Stomach (tissue), 4 donors: Measurements from ENCODE around the gene RPS25.
A peak's percentile ranks its signal among the peaks of the same experiment; 100 is the strongest.

Experiments used
- EP300 ChIP-seq: sonication (generic); formaldehyde crosslinking; IDR thresholded peaks from one replicate; pipeline ENCODE4 v1.6.1; 2017; ENCODE audit warnings: antibody characterized with exemption
- POLR2A ChIP-seq, 4 donors: fragments of 450-650 bp; IDR thresholded peaks; one replicate each; pipeline ENCODE4 v1.6.1; 2016; ENCODE audit warnings: antibody characterized with exemption in 4 of 4, control low read depth in 2 of 4, mild to moderate bottlenecking in 1 of 4, moderate library complexity in 1 of 4
- POLR2AphosphoS5 ChIP-seq, 3 donors: sonication (generic); formaldehyde crosslinking; IDR thresholded peaks; one replicate each; pipeline ENCODE4 v1.6.1; 2016; ENCODE audit warnings: antibody characterized with exemption in 3 of 3
- TF ChIP-seq, protein P1 (sequence below), 7 experiments: fragments of 450-650 bp in 4 of 7; fragments of 200-600 bp in 3 of 7; sonication (generic) in 3 of 7; IDR thresholded peaks; one replicate each; pipeline ENCODE4 v1.5.1; 2016 to 2019; ENCODE audit warnings: antibody characterized with exemption in 7 of 7, control low read depth in 2 of 7, mild to moderate bottlenecking in 1 of 7

DNA sequence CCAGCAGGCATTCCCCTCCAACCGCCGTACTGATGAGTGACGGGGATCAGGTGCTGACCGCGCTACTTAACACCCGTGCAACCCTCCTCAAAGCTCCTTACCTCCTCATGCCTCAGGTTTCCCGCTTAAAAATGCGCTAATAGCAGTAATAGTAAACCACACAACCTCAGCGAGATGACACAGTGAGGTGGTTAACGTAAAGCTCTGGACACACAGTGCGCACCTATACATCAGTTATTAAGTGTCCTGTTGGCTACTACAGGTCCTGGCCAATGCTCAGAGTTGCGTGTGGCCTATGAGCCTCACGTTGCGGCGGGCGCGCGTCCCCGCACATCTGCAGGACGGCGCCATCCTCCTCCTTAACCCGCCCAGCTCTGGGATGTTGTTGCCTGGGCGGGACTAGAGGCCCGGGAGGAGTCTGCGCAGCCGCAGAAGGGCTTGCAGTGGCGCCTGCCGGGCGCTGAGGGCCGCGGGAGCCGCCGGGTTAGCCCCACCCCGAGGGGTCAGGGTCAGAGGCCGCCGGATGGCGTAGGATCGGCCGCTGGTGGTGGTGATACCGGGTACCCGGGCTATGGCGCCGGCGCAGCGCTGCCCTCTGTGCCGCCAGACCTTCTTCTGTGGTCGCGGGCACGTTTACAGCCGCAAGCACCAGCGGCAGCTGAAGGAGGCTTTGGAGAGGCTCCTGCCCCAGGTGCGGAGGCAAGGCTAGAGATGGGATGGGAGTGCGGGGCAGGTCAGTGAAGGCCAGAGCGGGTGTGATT, 20.3 kb downstream of the RPS25 start, which contains the start of gene CENATAC:
- TF ChIP-seq, protein P1, sequence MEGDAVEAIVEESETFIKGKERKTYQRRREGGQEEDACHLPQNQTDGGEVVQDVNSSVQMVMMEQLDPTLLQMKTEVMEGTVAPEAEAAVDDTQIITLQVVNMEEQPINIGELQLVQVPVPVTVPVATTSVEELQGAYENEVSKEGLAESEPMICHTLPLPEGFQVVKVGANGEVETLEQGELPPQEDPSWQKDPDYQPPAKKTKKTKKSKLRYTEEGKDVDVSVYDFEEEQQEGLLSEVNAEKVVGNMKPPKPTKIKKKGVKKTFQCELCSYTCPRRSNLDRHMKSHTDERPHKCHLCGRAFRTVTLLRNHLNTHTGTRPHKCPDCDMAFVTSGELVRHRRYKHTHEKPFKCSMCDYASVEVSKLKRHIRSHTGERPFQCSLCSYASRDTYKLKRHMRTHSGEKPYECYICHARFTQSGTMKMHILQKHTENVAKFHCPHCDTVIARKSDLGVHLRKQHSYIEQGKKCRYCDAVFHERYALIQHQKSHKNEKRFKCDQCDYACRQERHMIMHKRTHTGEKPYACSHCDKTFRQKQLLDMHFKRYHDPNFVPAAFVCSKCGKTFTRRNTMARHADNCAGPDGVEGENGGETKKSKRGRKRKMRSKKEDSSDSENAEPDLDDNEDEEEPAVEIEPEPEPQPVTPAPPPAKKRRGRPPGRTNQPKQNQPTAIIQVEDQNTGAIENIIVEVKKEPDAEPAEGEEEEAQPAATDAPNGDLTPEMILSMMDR (IDR thresholded peaks at IDR 0.05): no peak
- TF ChIP-seq EP300 (no peak), POLR2A (IDR thresholded peaks at IDR 0.05) (no peak), POLR2AphosphoS5 (IDR thresholded peaks at IDR 0.05) (peak; percentile 70 to 91 (median 80))
